ENCODE measurements around the gene HMCN1. TPM values are rescaled to one million over a fixed set of nuclear protein-coding genes. Genes with fewer than 3 reads are reported as not detected.

The HMCN1 gene
- total RNA-seq, 1 donor from 2014 or later: 1.6 TPM

DNA sequence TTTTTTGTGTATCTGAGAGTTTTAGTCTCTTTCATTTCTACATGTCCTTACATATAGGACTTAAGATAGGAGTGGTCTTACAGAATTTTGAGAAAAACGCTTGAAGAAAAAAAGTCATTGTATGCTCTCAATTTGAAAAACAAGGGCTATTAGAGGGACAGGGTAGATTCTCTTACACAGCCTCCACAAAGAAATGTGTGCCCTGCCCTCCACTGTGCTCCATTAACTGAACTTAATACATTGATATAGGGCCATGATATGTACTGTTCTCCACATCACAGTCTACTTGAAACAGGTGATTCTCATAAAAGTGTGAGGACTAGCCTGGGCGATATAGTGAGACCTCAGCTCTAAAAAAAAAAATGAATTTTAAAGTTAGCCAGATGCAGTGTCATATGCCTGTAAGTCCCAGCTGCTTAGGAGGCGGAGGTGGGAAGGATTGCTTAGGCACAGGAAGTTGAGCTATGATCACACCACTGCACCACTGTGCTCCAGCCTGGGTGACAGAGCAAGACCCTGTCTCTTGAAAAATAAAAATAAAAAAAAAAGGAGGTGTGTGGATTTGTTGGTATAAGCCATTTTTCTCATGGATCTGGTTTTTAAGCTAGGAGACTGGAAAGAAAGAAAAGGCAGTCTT is 77.0 kb downstream of the HMCN1 start:
- no peak for DNase-seq (ENCODE audit: low read depth)
- TF ChIP-seq, protein P1, sequence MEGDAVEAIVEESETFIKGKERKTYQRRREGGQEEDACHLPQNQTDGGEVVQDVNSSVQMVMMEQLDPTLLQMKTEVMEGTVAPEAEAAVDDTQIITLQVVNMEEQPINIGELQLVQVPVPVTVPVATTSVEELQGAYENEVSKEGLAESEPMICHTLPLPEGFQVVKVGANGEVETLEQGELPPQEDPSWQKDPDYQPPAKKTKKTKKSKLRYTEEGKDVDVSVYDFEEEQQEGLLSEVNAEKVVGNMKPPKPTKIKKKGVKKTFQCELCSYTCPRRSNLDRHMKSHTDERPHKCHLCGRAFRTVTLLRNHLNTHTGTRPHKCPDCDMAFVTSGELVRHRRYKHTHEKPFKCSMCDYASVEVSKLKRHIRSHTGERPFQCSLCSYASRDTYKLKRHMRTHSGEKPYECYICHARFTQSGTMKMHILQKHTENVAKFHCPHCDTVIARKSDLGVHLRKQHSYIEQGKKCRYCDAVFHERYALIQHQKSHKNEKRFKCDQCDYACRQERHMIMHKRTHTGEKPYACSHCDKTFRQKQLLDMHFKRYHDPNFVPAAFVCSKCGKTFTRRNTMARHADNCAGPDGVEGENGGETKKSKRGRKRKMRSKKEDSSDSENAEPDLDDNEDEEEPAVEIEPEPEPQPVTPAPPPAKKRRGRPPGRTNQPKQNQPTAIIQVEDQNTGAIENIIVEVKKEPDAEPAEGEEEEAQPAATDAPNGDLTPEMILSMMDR (conservative IDR thresholded peaks at IDR 0.05; ENCODE audit: low read depth, low read length): no peak
- no peak overlapping the region for H3K4me3 ChIP-seq (ENCODE audit: low read depth, low read length)

DNA sequence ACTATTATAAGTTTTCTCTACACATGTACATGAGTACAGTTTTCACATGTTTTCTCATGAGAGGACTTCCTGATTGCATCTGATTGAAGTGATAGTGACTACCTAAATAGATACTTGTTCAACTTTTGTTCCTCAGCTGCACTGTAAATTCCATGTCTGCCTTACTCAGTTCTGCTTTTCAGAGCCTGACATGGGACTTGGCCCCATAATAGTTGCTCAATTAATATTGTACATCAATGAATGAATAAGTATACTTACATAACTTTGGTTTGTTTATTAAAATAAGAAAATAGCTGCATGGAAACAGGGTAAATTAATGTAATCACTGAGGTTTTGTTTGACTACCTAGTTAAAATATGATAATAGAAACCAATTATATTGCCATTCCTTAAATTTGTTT is 78.7 kb downstream of the HMCN1 start:
- no peak for DNase-seq (ENCODE audit: low read depth)
- H3K4me3 ChIP-seq (ENCODE audit: low read depth, low read length): no peak overlapping the region
- TF ChIP-seq, protein P1 (conservative IDR thresholded peaks at IDR 0.05; ENCODE audit: low read depth, low read length): no peak

DNA sequence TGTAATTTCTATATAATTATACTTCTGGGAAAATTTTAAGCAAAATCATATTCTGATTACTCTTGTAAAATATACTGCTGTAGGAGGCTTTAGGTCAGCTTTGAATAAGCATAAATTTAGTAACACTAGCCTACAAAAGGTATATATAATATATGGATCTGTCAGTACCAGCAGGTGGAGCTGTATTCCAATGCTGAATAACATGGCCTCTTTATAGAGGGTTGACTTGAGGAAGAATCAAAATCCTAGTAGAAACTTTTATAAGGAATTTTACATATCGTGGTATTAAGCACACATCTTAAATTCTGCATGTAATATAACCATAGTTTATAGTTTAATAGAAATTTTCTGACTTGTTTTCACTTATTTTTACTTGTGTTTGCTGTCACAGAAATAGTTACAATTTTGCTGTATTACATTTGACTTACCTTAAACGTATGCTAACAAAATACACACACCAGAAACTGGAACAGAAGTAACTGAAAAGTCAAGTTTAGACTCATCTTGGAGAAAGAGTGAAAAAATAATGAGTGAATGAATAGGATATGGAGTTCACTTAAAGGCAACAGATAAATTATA is 79.3 kb downstream of the HMCN1 start:
- peak; percentile 10 for DNase-seq (ENCODE audit: low read depth)
- TF ChIP-seq, protein P1 (conservative IDR thresholded peaks at IDR 0.05; ENCODE audit: low read depth, low read length): peak; percentile 76
- no peak overlapping the region for H3K4me3 ChIP-seq (ENCODE audit: low read depth, low read length)

DNA sequence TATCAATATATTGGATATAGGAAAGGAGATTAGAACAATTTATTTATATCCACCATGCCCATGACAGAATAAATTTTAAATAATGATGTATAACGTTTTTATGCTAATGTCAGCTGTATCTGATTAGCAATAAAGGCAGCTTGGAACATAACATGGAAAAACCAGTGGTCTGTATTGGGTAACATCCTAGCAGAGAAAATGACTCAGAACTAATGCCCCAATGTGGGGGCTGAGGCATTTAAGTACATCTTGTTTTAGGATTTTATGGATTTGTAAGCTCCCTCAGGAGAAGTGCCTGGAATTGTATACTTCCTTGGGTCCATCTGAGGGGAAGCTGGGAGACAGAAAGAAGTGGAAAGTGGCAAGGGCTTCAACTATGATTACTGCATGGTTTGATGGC is 82.3 kb downstream of the HMCN1 start:
- DNase-seq (ENCODE audit: low read depth): no peak
- no peak overlapping the region for H3K4me3 ChIP-seq (ENCODE audit: low read depth, low read length)
- TF ChIP-seq, protein P1 (conservative IDR thresholded peaks at IDR 0.05; ENCODE audit: low read depth, low read length): no peak

DNA sequence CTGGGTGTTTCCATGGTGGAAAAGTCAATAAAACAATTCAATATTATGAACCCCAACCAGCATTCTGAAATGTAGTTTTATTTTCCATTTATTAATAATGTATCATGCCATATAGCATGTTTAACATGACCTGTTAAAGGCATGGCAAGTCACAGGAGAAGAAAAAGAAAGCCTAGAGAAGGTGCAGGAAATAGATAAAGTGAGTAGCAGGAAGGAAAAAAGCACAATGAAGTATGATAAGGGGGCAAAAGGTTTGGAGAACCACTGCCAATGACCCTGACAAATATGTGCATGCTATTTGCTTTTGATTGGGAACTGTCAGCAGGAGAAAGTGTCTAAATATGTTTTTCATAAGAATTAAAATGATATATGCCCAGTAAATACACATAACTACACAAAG is 85.6 kb downstream of the HMCN1 start:
- H3K4me3 ChIP-seq (ENCODE audit: low read depth, low read length): no peak overlapping the region
- TF ChIP-seq, protein P1 (conservative IDR thresholded peaks at IDR 0.05; ENCODE audit: low read depth, low read length): no peak
- DNase-seq (ENCODE audit: low read depth): no peak

DNA sequence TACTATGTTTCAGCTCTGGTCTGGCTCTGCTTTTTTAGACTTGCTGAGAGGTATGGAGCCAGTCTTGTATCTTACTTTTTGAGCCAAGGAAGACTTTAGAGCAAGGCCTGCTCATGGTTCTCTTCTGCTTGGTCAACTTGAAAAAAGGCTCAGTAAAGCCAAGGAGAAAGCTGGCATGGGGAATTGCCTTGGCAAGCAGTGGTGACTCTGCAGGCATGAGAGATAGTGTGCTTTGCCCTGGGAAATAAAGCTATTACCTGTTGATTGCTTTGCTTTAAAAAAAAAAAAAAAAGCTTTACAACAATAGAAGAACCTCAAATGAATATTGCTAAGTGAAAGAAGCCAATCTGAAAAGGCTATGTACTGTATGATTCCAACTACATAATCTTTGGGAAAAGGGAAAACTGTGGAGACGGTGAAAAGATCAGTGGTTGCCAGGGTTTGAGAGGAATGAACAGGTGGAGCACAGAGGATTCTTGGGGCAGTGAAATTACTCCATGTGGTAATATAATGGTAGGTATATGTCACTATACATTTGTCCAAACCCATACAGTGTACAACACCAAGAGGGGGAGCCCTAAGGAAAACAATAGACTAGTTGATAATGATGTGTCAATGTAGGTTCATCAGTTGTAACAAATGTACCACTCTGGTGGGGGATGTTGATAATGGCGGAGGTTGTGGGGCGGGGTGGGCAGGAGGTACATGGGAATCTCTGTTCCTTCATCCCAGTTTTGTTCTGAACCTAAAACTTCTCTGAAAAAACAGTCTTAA is 87.6 kb downstream of the HMCN1 start:
- DNase-seq (ENCODE audit: low read depth): no peak

More for the DNA sequence above, 87.6 kb downstream of the HMCN1 start:
- TF ChIP-seq, protein P1 (conservative IDR thresholded peaks at IDR 0.05; ENCODE audit: low read depth, low read length): no peak
- H3K4me3 ChIP-seq (ENCODE audit: low read depth, low read length): no peak overlapping the region

All from epithelial cell of proximal tubule (primary cell).